Epithelial cell of proximal tubule (primary cell): ENCODE results near the gene COL4A6. TPM values are rescaled to one million over a fixed set of nuclear protein-coding genes. Genes with fewer than 3 reads are reported as not detected.

Experiments
- DNase-seq: peaks from one replicate; pipeline ENCODE4 v3.0.0-alpha.2; 2011; ENCODE audit warnings: low read depth
- H3K4me3 ChIP-seq: 2 replicates; pipeline ENCODE4 v1.5.1; 2011; ENCODE audit warnings: low read depth, mild to moderate bottlenecking, low read length
- total RNA-seq: library from RNA; depleted of rRNA; stranded (reverse); fragments of >200 nt; gene quantifications from 2 replicates; pipeline ENCODE4 v1.2.3, GENCODE V29; 2015
- TF ChIP-seq, protein P1 (sequence below): conservative IDR thresholded peaks from 2 replicates; pipeline ENCODE4 v1.5.1; 2012; ENCODE audit warnings: low read depth, mild to moderate bottlenecking, low read length

COL4A6 gene
- total RNA-seq, 1 donor from 2014 or later: 2.0 TPM

DNA sequence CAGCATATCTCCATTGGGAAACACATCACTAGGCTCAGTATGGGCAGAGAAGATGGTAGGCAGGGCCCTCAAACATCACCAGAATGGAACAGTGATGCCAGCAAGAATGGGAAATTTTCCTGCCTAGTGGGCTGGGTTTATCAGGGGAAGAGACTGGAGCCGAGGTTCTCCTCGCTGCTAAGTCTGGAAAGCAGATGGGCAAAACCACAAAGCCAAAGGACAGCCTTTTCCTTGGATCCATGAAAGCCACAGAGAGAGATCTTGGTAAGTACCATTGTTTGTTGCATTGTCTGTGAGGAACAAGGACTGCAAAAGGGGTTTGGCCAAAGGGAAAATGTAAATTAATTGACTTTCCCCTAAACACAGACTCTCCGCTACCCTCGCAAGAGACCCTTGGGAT is 266.6 kb downstream of the COL4A6 start:
- TF ChIP-seq, protein P1, sequence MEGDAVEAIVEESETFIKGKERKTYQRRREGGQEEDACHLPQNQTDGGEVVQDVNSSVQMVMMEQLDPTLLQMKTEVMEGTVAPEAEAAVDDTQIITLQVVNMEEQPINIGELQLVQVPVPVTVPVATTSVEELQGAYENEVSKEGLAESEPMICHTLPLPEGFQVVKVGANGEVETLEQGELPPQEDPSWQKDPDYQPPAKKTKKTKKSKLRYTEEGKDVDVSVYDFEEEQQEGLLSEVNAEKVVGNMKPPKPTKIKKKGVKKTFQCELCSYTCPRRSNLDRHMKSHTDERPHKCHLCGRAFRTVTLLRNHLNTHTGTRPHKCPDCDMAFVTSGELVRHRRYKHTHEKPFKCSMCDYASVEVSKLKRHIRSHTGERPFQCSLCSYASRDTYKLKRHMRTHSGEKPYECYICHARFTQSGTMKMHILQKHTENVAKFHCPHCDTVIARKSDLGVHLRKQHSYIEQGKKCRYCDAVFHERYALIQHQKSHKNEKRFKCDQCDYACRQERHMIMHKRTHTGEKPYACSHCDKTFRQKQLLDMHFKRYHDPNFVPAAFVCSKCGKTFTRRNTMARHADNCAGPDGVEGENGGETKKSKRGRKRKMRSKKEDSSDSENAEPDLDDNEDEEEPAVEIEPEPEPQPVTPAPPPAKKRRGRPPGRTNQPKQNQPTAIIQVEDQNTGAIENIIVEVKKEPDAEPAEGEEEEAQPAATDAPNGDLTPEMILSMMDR: no peak
- DNase-seq: no peak
- H3K4me3 ChIP-seq: no peak overlapping the region

DNA sequence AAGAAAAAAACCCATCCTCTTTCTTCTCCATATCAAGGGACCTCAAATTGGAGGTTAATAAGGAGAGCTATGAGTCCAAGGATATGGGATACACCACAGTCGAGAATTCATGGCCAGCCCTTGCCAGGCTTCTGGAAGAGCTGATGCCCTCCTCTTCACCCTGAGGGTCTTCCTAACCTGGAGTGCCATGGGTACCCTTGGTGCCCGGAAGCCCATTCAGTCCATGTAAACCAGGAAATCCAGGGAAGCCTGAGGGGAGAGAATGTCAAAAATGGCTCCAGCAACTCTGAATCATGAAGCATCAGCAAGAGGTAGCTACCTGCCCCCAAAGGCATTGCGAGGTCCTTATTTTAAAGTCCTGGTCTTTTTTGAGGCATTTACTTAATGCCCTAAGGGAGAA is 268.5 kb downstream of the COL4A6 start:
- TF ChIP-seq, protein P1: no peak
- H3K4me3 ChIP-seq: no peak overlapping the region
- DNase-seq: no peak

DNA sequence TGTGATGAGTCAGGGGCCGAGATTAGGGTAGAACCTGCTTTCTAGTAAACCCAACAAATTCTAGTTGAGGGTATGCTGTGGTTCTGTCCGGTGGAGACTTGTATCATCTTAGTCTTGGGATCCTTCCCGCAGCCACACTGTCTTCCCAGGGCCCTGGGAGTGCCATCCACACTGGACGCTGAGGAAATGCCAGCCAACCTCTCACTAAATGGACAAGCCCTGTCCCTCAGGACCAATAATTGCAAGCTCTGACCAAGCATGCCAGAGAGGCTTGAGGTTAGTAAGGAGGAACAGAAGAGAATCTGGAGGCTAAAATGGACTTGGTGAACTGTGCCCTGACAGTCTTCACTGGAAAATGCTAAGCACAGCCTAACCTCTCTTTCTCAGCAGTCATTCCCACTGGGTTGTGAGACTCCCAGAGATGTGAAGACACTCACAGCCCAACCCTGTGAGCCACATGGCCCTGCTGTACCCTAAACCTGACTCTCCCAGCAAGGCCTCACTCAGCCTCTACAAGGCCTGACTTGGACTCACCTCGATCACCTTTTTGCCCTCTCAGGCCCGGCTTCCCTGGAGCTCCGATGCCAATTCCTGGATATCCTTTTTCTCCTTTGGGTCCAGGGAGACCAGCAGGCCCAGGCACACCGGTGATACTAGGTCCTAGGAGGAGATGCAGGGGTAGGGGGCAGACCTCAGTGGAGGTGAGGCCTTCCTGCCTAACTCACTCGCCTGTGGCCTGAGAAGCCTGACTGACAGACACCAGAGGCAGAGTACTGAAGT is 269.1 kb downstream of the COL4A6 start:
- TF ChIP-seq, protein P1: no peak
- no peak overlapping the region for H3K4me3 ChIP-seq
- no peak for DNase-seq

DNA sequence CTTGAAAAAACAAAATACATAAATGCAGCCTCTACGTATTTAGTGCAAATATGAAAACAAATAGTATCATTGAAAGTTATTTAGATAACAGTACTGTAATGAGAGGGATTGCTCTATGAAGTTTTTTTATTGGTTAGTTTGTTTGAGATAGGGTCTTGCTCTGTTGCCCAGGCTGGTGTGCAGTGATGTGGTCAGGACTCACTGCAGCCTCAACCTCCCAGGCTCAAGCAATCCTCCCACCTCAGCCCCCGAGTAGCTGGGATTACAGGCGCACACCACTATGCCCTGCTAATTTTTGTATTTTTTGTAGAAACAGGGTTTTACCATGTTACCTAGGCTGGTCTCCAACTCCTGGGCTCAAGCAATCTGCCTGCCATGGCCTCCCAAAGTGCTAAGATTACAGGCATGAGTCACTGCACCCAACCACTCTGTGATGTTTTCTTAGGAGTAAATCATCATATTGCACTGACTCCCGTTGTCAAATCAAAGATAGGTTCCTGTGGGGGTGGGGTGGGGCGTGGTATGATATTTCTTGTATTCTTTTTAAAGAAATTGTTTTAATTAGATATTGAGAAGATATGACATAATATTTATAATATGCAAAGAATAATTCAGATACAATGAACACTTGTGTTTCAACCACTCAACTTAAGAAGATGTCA is 270.9 kb downstream of the COL4A6 start:
- DNase-seq: no peak
- TF ChIP-seq, protein P1: no peak
- no peak overlapping the region for H3K4me3 ChIP-seq

DNA sequence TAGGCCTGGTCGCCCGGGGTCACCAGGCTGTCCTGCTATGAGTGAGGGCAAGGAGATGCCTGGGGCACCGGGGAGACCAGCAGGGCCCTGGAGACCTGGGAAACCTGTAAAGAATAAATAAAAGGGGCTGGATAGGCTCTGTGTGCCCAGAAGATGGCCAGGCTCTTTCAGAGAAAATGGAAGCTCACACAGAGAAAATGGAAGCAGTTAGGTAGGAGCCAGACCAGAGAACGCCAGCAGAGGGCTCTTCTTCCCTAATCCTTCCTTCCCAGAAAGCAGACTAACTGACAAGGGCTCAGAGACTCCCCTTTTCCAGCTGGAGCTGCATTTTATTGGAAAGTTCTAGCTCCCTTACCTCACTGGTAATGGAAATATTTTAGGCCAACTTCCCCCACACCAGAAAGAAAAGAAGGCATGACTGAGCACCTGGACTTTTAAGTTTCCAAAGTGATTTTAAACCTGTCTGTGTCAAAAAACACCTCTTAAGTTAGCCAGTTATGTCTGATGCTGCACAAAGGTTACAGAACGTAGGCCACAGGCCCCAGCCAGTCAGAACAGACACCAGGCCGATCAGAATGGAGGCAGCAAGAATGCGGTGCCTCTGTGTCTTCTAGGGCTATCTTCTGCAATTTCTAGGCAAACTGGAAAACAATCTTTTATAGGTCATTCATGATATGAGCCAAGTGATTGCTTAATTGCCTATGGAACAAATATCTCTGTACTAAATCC is 272.7 kb downstream of the COL4A6 start:
- TF ChIP-seq, protein P1: peak; percentile 60
- no peak for DNase-seq
- no peak overlapping the region for H3K4me3 ChIP-seq

DNA sequence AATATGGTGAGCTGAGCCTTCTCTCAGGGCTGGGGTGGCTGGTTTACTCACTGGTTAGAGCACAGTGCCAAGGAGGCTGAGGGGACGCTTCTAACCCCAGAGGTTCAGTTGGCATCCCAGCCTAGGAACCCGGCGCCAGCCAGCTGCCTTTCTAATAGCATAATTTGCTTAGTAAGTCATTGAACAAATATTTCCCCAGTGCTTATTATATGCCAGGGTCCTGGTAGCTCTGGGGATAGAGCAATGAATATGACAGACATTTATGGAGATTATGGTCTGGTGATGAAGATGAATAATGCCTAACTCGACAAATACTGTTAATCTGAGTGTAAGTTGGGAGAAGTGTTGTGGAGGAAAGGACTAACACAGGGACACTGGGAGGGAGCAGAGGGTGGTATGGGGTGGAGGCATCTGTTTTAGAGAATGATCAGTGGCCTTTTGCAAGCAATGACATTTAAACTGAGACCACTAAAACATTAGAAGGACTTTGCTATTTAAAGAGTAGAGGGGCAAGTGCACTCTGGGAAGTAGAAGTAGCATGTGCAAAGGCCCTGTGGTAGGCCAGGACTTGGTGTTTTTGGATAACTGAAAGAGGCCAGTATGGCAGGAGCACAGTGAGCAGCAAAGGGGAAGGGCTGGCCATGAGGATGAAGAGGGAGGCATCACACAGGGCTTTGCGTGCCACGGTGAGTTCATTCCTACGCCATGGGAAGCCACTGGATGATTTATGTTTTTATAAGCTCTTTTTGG is 274.7 kb downstream of the COL4A6 start:
- TF ChIP-seq, protein P1: no peak
- DNase-seq: no peak
- no peak overlapping the region for H3K4me3 ChIP-seq
